Measurements from ENCODE around the gene RPS6KA6.

The RPS6KA6 gene

DNA sequence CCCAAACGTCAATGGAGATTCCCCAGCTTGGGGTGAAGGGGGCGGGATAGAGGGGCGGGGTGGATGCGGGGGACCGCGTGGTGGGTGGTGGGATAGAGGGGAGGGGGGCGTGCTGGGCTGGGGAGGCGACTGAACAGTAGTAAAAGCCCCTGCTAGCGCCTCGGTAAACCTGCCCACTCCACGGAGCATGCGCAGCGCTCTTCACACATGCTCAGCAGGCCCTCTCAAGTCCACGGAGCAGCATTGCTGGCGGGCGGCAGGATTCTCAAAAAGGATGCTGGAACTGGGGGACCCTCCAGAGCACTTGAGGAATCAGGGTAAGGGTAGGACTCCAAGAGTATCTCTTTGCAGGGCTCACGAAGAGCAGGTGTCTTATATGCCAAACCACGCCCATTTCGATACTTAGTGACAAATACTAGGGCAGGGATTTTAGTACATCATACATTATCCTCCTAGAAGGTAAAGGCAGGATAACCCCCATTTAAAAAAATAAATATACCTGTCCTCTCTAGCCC lies 378 bp upstream of the RPS6KA6 start:
- Histone ChIP-seq H3K27ac (no peak overlapping the region), H3K79me2 (ENCODE audit: insufficient read depth, low read depth) (no peaks in the 10 kb centered on the region), H3K9ac (no peak overlapping the region), H3K4me1 (ENCODE audit: low read depth, poor library complexity, severe bottlenecking) (no peaks in the 10 kb centered on the region), H3K36me3 (ENCODE audit: insufficient read depth) (no peaks in the 10 kb centered on the region), H4K20me1 (ENCODE audit: insufficient read depth) (no peaks in the 10 kb centered on the region), H3K4me2 (no peak overlapping the region), H2AFZ (ENCODE audit: low read depth) (no peak overlapping the region), H3K4me3 (IDR thresholded peaks at IDR 0.05; ENCODE audit: insufficient read depth, low read depth, low read length) (no peak overlapping the region), H3K27me3 (ENCODE audit: insufficient read depth, low read depth) (no peaks in the 10 kb centered on the region)
- TF ChIP-seq, protein P1, sequence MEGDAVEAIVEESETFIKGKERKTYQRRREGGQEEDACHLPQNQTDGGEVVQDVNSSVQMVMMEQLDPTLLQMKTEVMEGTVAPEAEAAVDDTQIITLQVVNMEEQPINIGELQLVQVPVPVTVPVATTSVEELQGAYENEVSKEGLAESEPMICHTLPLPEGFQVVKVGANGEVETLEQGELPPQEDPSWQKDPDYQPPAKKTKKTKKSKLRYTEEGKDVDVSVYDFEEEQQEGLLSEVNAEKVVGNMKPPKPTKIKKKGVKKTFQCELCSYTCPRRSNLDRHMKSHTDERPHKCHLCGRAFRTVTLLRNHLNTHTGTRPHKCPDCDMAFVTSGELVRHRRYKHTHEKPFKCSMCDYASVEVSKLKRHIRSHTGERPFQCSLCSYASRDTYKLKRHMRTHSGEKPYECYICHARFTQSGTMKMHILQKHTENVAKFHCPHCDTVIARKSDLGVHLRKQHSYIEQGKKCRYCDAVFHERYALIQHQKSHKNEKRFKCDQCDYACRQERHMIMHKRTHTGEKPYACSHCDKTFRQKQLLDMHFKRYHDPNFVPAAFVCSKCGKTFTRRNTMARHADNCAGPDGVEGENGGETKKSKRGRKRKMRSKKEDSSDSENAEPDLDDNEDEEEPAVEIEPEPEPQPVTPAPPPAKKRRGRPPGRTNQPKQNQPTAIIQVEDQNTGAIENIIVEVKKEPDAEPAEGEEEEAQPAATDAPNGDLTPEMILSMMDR (conservative IDR thresholded peaks at IDR 0.05; ENCODE audit: low read depth, low read length), result no peak

DNA sequence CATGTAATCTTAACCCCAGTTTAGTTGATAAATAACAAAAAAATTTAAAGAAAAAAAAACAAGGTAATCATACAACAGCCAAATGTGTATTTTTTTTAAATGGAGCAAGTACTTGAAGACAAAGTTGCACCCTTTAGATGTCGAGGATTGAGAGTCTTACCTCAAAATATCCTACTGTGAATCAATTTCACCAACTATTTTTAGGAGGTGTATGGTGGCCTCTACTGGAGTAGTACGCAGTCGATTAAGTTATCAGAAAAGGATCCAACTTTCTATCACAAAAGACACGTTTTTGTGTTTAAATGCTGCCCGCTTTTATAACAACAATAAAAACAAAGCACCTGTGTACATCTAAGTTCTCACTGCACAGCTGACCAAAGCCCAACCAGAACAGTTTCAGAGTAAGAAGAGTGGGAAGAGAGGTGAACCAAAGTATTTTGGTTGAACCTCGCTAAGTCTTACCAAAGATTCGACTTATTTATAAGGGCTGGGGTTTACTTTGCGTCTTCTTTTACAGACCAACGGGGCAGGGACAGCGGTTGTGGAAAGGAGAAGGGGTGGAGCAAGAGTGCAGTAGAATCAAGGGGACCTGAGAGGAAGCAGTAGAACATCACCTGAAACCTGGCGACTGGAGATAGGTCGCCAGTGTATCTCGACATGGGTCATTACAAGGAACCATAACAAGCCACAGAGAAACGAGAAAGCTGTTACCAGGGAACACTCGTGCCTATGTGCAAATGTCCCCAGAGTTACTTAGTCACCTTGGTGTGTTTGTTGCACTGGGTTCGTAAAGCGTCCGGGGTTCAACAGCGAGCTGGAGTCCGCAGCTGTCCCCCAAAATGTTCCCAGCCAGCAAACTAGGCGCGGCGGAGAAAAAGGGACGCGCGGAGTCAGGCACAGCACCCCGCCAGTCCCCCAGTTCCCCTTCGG lies 1.1 kb downstream of the RPS6KA6 start:
- Histone ChIP-seq H3K4me2 (no peak overlapping the region), H3K27me3 (ENCODE audit: insufficient read depth, low read depth) (no peaks in the 10 kb centered on the region), H3K79me2 (ENCODE audit: insufficient read depth, low read depth) (no peaks in the 10 kb centered on the region), H3K4me1 (ENCODE audit: low read depth, poor library complexity, severe bottlenecking) (no peaks in the 10 kb centered on the region), H3K4me3 (IDR thresholded peaks at IDR 0.05; ENCODE audit: insufficient read depth, low read depth, low read length) (no peak overlapping the region), H4K20me1 (ENCODE audit: insufficient read depth) (no peaks in the 10 kb centered on the region), H3K36me3 (ENCODE audit: insufficient read depth) (no peaks in the 10 kb centered on the region), H3K9ac (no peak overlapping the region), H3K27ac (no peak overlapping the region), H2AFZ (ENCODE audit: low read depth) (no peak overlapping the region)
- TF ChIP-seq, protein P1 (conservative IDR thresholded peaks at IDR 0.05; ENCODE audit: low read depth, low read length), result no peak

DNA sequence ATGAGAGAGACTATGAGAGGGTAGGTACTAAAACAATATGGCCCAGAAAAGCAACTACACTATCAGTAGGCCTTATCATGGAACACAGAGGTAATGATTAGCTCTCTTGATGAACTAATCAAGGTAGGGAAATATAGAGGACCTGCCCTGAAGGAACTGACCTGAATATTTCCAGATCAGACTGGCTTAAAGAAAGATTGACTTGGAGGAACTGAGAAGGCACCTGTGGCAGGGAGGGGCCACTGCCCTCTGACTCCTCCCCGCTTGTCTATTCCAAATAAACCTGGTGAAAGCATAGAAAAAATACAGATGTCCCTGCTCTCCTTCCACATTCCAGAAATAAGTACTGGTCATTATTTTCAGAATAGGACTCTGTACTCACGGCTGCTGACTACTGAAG lies 5.5 kb downstream of the RPS6KA6 start:
- H3K4me3 ChIP-seq (IDR thresholded peaks at IDR 0.05; ENCODE audit: insufficient read depth, low read depth, low read length), result no peak overlapping the region
- TF ChIP-seq, protein P1 (conservative IDR thresholded peaks at IDR 0.05; ENCODE audit: low read depth, low read length), result no peak
- no peaks in the 10 kb centered on the region for H4K20me1 ChIP-seq (ENCODE audit: insufficient read depth)
- no peaks in the 10 kb centered on the region for H3K36me3 ChIP-seq (ENCODE audit: insufficient read depth)
- no peaks in the 10 kb centered on the region for H3K79me2 ChIP-seq (ENCODE audit: insufficient read depth, low read depth)
- H3K4me2 ChIP-seq, result no peak overlapping the region
- no peaks in the 10 kb centered on the region for H3K27me3 ChIP-seq (ENCODE audit: insufficient read depth, low read depth)
- no peak overlapping the region for H3K27ac ChIP-seq
- no peak overlapping the region for H3K9ac ChIP-seq
- H3K4me1 ChIP-seq (ENCODE audit: low read depth, poor library complexity, severe bottlenecking), result no peaks in the 10 kb centered on the region
- H2AFZ ChIP-seq (ENCODE audit: low read depth), result no peak overlapping the region

DNA sequence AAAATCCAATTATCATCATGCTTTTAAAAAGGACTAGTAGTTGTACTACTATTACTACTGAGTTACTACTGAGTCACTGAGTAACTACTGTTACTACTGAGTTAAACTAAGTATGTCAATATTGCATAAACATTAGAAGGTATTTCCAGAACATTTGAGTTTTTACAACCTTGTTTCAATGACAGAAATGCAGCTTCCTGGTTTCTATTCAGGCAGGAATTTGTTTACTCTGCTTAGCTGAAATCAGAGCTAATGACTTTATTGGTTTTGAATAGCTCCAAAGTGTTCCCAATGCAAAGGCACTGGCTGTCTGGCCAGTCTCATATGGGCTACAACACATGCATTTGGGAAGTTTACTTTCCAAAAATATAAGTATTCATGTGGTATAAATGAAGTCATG lies 12.0 kb downstream of the RPS6KA6 start:
- H3K36me3 ChIP-seq (ENCODE audit: insufficient read depth), result no peaks in the 10 kb centered on the region
- no peak overlapping the region for H3K4me2 ChIP-seq
- no peak overlapping the region for H3K9ac ChIP-seq
- H3K4me3 ChIP-seq (IDR thresholded peaks at IDR 0.05; ENCODE audit: insufficient read depth, low read depth, low read length), result no peak overlapping the region
- H3K4me1 ChIP-seq (ENCODE audit: low read depth, poor library complexity, severe bottlenecking), result no peaks in the 10 kb centered on the region
- no peaks in the 10 kb centered on the region for H3K79me2 ChIP-seq (ENCODE audit: insufficient read depth, low read depth)
- H3K27me3 ChIP-seq (ENCODE audit: insufficient read depth, low read depth), result no peaks in the 10 kb centered on the region
- H3K27ac ChIP-seq, result no peak overlapping the region
- TF ChIP-seq, protein P1 (conservative IDR thresholded peaks at IDR 0.05; ENCODE audit: low read depth, low read length), result no peak
- H4K20me1 ChIP-seq (ENCODE audit: insufficient read depth), result no peaks in the 10 kb centered on the region
- H2AFZ ChIP-seq (ENCODE audit: low read depth), result no peak overlapping the region

Measured in KMS-11 (cell line).